Bronchial epithelial cell (primary cell): ENCODE data around the gene GLYAT. TPM values are rescaled to one million over a fixed set of nuclear protein-coding genes. Genes with fewer than 3 reads are reported as not detected.
A peak's percentile ranks its signal among the peaks of the same experiment; 100 is the strongest.

Experiments used
- DNase-seq: peaks from one replicate; pipeline ENCODE4 v3.0.0-alpha.2; 2010; ENCODE audit warnings: low read depth
- FAIRE-seq: peaks from 2 replicates; lab custom pipeline; 2011; peaks lifted over from hg19 to GRCh38; lab: Jason Lieb, UNC
- H3K27me3 ChIP-seq: 2 replicates; pipeline ENCODE4 v1.5.1; 2011; ENCODE audit warnings: low read length; ENCODE audit not compliant: control insufficient read depth, insufficient read depth
- H3K36me3 ChIP-seq: 2 replicates; pipeline ENCODE4 v1.5.1; 2011; ENCODE audit warnings: low read length; ENCODE audit not compliant: control insufficient read depth, insufficient read depth
- H3K4me3 ChIP-seq: 2 replicates; pipeline ENCODE4 v1.5.1; 2011; ENCODE audit warnings: mild to moderate bottlenecking, low read depth, low read length, control low read depth
- CTCF ChIP-seq: IDR thresholded peaks from 2 replicates; pipeline ENCODE4 v1.5.1; 2011; ENCODE audit warnings: mild to moderate bottlenecking, moderate library complexity, low read length, control low read depth, inconsistent platforms; ENCODE audit not compliant: insufficient read depth, severe bottlenecking
- total RNA-seq: library from RNA; depleted of rRNA; stranded (reverse); fragments of >200 nt; gene quantifications from 2 replicates; pipeline ENCODE4 v1.2.1, GENCODE V29; 2014

GLYAT gene
- total RNA-seq, 1 donor from 2014 or later = not detected

DNA sequence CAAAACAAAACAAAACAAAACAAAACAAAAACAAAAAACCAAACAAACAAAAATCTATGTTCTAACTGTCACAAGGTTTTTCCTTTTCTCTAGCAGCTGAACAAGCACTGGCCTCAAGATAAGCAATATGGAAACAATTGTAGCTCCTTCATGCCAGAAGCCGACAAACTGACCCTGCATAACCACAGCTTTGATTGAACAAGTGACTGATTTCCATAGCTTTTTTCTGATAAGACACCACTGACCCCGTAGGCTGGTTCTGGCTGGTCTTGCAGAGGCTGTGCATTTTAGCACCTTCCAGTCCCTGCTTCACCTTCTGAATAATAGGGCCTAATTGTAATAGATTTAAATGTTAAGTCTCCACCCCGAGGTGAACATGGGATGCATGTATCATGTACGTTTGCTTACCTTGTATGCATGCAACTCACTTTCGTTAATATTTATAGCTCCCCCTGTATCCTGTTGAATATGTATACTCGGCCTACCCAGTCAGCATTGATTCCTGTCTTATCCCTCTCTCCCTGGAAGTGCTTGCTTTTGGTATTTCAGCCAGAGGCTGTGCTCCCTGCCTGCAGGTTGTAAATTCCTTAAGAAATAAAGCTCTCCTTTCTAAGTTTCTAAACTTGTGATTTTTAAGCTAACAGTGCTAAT is 59.6 kb downstream of the GLYAT start:
- FAIRE-seq (no peak), DNase-seq (no peak)
- no peaks in the 10 kb centered on the region for H3K36me3 ChIP-seq
- no peak for TF ChIP-seq CTCF
- H3K4me3 ChIP-seq = no peak overlapping the region
- no peaks in the 10 kb centered on the region for H3K27me3 ChIP-seq

GRCh38 chr11:58659910-58660570 is 71.7 kb downstream of the GLYAT start:
- H3K36me3 ChIP-seq = no peaks in the 10 kb centered on the region
- H3K27me3 ChIP-seq = no peaks in the 10 kb centered on the region
- no peak for FAIRE-seq
- no peak overlapping the region for H3K4me3 ChIP-seq
- TF ChIP-seq CTCF = no peak
- DNase-seq = no peak

DNA sequence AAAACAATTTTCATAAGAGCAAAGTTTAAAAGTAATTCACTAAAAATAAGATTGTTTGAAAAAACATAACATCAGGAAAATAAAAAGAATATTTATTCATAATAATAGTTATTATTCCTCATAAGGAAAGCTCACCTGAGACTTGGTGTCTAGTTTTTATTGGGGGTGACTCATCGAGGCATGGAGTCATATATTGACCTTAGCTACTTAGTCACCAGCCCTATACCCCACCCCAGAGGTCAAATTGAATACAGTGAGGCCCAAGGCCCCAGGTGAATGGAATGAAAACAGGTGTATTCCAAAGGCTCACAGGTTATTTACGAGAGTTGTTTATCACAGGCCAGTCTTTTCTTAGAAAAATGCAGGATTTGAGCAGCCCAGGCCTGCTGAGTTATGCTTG is 72.3 kb downstream of the GLYAT start:
- no peaks in the 10 kb centered on the region for H3K27me3 ChIP-seq
- no peak for TF ChIP-seq CTCF
- peak; percentile 90 for DNase-seq
- no peaks in the 10 kb centered on the region for H3K36me3 ChIP-seq
- H3K4me3 ChIP-seq = no peak overlapping the region
- no peak for FAIRE-seq

Other genes with a start within 250 kb of the GLYAT start
- gene OR5B21, start 223.8 kb downstream of the GLYAT start, total RNA-seq = not detected in 2 replicates
- 1.6 and 1.7 TPM in 2 replicates for gene LPXN, start 156.1 kb downstream of the GLYAT start, total RNA-seq
- 48.6 and 49.5 TPM in 2 replicates for gene ZFP91, start 152.9 kb downstream of the GLYAT start, total RNA-seq
- 2.0 and 2.4 TPM in 2 replicates for gene CNTF, start 109.3 kb downstream of the GLYAT start, total RNA-seq
- gene GLYATL2, start 112.8 kb upstream of the GLYAT start, total RNA-seq = 0.13 TPM in 1 of 2 replicates, not detected in the other
- not detected in 2 replicates for gene GLYATL1, start 207.5 kb upstream of the GLYAT start, total RNA-seq